ENCODE results near the gene NTSR1.

GRCh38 chr20:62688083-62688482, 20.6 kb upstream of the NTSR1 start:
- no peak for TF ChIP-seq CTCF (conservative IDR thresholded peaks at IDR 0.05; ENCODE audit: low read length)
- no peak for TF ChIP-seq EZH2phosphoT487 (IDR thresholded peaks at IDR 0.05; ENCODE audit: borderline replicate concordance)

Measured in Loucy (cell line).